OCI-M1 (cell line): ENCODE measurements around the gene USP24.
"Not testable (repeated sequence)": the region's sequence is repeated elsewhere in the genome, so short reads cannot be mapped to it uniquely, and the experiment has no call there.

Experiments used
- DNase-seq: peaks from one replicate; lab custom pipeline; 2025; lab: John Stamatoyannopoulos, UW

USP24 gene

DNA sequence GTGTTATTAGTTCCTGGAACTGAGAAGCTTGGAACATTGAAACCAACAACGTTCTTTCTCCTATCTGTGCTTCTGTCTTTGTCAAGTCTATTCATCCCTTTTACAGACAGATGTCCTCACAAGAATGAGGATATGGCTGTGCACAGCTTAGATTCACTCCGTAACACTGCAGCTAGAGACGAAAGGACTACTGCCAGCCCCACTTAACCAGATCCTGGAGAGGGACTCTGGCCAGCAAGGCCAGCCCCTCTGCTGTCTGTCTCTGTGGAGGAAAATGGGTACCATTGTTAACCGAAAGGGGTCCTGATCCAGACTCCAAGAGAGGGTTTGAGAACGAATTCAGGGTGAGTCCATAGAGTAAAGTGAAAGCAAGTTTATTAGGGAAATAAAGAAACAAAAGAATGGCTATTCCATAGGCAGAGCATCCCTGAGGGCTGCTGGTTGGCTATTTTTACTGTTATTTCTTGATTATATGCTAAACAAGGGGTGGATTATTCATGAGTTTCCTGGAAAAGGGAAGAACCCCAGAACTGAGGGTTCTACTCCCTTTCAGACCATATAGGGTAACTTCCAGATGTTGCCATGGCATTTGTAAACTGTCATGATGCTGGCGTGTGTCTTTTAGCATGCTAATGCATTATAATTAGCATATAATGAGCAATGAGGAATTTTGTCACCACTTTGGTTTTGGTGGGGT is 17.4 kb upstream of the USP24 start:
- no peak for DNase-seq

DNA sequence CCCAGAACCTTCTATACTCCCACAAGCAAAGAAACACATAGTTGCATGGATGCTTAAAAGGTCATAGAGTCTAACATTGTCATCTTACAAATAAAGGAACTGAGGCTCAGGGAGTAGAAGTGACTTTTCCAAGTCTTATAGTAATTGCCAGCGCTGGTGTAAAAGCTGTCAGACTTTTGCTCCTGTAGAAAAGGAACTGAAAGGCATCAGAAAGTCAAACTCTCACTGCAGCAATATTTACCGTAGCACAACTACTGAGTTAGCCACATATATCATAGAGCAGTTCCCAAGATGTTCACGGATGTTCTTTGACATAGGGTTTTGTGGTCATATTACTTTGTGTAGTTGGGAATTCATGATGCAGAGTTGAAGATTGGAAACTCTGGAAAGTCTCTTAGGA is 16.6 kb upstream of the USP24 start:
- DNase-seq = no peak

DNA sequence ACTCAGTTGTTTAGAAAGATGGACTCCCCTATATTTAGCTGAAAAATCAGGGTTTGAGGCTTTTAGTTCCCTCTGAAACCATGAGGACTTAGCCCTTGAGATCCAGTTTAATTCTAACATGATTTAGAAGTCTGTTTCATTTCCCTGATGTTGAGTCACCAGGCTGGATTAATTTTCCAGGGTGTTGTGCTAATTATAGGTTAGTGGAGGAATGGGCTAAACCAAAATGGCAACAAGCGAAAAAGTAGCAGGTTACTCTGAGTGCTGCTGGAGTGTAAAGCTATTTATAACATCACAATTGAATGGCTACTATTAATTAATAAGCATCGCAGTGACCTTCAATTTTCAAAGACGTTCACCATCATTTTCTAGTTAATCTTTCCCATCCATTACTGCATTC is 15.5 kb upstream of the USP24 start:
- DNase-seq = no peak

DNA sequence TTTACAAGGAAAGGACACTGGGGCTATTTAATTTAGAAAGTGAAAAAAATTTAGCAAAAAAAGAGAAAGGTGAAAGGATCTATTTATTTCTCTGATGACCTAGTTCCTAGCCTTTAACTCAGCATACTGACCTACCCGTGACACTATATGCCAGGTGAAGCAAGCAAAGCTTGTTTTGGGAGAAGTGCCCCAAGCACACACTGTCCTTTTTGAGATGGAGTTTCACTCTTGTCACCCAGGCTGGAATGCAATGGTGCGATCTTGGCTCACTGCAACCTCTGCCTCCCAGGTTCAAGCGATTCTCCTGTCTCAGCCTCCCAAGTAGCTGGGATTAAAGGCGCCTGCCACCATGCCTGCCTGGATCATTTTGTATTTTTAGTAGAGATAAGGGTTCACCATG is 14.6 kb upstream of the USP24 start:
- DNase-seq = not testable (repeated sequence)

DNA sequence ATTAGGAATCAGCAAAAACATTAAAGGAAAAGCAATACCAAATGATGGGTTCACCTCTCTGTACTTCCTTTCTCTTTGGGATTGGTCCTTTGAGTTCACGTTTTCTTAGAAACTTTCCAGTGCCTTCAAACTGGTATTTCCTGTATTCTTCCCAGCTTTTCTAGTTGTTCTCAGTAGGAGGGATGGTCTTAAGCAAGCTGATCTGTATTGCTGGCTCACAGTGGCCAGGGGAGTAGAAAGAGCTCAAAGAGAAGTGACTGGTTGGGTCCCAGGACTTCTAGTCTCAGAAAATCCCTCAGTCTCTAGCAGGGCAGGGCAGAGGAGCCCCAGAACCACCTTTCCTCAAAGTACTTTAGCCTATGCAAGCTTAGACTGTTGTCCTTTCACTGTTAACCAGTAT is 10.1 kb upstream of the USP24 start:
- no peak for DNase-seq

DNA sequence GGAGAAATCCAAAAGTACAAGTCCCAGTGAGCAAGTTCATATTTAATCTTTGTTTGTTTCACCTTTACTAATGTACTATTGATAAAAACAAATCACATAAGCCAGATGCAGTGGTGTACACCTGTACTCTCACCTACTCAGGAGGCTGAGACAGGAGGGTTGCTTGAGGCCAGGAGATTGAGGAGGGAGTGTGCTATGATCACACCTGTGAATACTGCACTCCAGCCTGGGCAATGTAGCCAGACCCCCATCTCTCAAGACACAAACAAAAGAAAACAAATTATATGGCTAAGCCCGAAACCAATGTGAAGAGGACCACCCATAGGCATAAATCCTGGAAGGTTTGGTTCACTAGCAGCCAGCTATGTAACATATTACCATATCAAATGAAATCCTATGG is 9.6 kb upstream of the USP24 start:
- no peak for DNase-seq

DNA sequence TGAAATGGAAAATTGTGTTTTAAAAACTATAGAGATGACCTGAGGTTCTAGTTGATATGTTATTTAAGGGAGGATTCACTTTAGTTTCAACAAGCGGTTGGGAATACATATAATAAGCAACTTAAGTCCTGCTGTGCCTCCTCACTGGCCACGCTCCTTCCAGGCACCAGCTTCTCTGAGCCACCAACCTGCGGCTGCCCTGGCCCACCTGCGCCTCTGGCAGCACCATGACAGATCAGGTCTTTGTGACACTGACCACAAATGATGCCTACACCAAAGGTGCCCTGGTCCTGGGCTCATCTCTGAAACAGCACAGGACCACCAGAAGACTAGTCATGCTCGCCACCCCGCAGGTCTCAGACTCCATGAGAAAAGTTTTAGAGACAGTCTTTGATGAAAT is 7.0 kb upstream of the USP24 start:
- no peak for DNase-seq

DNA sequence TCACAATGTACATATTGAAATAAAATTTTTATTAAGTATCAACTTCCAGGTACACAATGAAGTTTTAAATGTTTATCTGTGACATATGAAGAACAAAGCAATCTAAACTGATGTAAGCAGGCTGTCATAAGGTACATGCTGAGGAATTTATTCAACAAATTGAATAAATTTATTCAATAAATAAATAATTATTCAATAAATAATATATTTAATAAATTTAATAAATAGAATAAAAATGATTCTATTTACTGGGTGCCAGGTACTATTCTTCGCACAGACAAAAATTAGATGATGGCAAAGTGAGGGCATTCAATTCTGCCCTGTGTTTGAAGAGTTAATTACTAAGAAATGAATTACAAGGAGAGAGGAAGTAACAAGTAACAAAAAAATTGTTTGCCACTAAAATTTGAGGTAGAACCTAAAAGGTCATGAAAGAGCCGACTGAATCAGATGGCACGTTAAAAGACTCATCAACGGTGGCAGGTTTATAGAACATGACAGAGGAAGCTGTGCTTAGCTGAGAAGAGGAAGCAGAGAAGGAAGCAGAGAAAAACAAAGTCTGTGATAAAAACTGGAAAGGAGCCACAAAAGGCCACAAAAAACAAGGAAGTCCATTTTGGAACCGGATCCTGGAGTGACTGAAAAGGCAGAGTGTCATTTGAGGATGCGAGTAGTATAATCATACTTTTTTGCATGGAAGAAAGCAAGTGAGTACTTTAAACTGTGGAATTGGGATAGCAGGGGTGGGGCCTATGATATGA is 2.2 kb upstream of the USP24 start:
- peak; percentile 89 for DNase-seq

DNA sequence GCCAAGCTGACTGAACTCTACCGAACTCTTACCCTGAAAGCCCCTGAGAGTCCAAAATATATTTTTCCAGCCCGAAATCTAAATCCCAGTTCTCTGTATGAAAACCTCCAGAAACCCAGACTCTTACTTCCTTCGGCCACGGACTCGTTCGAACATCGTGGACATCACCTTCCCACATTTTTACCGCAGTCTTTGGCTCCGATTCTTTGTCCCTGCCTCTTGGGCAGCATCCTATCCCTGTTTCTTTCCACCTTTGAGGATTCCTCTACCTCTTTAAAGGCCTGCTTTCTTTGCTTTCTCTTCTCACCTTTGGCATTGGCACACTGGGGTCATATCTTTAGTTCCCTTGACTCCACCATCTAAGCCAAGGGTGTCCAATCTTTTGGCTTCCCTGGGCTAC is 932 bp upstream of the USP24 start:
- peak; percentile 50 for DNase-seq

DNA sequence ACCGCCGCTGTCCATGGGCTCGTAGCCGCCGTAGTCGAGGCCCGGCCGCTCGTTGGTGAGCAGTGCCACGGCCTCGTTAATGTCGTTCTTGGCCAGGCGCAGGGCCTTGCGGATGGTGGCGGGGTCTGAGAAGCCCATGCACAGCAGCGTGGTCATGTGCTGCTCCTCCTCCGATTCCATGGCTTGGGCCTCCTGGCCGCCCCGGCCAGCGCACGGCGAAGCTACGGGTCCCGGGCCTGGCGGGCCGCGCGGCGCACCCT is 300 bp downstream of the USP24 start:
- DNase-seq = peak; percentile 70

DNA sequence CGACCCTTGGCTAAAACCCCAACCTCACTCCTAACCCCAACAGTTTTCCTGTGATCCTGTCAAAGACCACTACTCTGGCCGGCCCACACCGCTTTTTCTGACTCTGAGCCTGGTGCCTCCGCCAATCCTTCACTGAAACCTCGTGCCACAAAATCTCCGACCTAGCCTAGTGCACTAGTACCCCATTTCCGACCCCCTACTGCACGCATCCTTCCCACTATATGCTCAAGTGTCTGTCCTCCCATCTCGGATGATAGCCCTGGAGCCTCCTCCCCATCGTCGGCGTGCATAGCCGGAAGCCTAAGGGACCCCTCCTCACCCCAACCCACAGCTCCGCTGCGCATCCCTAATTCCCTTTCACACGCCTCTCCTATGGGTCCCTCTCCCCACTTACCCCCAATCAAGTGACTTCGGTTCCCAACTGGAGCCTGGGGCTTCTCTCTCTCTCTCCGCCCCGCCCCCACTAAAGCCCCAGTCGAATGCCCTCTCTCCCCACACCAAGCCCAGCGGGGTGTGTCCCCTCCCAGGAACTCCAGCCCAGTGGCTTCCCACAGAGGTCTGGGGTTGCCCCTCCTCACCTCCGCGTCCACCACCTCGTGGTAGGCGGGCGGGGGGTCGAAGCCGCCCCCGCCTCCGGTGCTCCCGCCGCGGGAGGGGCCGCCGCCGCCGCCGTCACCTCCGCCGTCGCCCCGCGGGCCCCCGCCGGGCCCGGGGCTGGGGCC is 791 bp downstream of the USP24 start:
- peak; percentile 73 for DNase-seq

DNA sequence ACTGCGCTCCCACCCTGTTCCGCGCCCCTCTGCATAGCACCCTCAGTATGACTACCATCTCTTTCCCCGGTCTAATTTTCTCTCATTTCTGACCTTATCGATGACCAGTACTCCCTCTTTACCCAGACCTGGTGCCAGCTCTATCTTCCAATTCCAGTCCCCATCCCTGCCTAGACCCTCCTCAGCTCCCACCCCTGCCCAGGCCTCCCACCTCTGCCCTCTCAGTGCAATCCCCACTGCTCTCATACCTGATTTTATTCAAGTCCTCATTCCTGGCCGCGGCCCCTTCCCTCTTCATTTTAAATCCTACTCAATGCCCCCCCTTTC is 1.3 kb downstream of the USP24 start:
- DNase-seq = no peak

DNA sequence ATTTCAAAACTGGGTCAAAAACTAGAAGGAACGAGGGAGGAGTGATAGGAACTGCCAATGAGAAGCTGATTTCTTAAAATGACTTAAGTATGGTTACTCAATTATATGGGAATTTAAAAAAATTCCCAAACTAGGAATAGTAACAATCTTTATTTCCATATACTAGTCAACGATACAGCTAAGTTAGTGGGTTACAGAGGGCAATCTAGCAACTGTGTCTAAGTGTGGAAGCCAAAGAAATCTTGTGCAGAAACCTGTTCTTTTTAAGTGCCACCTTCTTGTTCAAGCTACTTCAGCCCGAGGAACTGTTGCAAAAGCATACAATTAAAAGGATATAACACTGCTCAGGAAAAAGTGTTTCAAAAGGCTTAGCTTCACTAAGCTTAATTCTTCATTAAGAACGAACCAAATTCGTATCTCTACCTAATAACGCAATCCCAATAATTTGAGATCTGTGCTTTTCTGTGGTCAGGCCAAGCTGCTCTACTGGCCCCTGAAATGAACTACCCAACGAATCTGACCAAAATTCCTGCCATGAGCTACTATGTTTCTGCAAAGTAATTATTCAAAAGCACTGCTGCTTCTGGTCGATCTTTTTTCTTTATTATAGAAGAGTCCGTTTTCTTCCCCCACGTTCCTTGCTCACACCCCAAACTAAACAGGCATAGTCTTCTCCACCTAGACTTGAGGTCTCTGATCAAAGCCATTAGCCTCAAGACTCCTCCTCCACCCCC is 1.8 kb downstream of the USP24 start:
- DNase-seq = peak; percentile 69

DNA sequence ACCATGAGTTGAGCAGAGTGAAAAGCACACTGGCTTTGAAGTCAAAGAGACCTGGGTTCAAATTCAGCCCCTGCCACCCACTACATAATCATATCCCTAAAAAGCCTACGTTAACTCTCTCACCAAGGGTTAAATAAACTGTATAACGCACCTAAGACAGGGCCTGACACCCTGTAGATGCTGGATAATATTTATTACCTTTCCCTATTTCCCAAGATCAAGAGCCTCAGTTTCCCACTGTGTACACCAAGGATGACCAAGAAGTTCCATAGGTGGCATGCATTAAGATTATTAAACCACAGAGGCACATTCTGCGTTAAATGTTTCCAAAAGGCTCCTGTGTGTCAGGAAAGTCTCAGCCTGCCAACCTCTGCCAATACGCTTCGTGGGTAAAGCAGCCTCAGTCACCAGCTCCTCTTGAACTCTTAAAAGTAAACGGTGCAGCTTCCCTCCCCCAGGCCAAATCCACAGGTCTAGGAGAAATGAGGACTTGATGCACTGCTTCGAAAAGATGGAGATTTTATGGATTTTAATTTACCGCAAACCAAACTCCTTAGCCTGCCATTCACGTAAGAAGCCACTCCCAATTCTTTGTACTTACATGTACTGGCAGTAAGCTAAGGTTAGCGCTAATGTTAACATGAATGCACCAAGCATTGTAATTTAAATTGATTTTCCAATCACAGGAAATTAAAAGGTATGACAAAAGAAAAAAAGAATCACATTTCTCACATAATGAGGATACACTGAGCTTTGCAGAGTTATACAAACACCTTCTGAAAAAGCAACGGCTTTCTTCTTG is 2.6 kb downstream of the USP24 start:
- DNase-seq = peak; percentile 73

DNA sequence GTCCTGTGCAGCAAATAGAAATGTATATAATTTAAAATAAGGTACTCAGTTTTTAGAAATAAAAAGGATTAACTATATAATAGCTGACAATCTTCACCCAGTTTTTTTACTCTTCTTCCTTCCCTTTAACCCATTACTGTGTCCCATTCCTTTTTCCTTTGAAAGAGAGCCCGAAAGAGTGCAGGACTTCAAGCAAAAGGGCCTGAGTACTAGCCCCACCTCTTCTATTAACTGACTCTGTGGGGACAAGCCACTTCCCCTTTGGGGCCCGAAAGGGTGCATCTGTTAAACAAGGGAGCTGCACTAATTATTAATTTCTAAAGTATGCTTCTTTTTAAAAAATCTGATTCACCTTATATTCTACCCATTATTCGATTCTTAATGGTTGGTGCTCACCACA is 3.3 kb downstream of the USP24 start:
- peak; percentile 73 for DNase-seq

DNA sequence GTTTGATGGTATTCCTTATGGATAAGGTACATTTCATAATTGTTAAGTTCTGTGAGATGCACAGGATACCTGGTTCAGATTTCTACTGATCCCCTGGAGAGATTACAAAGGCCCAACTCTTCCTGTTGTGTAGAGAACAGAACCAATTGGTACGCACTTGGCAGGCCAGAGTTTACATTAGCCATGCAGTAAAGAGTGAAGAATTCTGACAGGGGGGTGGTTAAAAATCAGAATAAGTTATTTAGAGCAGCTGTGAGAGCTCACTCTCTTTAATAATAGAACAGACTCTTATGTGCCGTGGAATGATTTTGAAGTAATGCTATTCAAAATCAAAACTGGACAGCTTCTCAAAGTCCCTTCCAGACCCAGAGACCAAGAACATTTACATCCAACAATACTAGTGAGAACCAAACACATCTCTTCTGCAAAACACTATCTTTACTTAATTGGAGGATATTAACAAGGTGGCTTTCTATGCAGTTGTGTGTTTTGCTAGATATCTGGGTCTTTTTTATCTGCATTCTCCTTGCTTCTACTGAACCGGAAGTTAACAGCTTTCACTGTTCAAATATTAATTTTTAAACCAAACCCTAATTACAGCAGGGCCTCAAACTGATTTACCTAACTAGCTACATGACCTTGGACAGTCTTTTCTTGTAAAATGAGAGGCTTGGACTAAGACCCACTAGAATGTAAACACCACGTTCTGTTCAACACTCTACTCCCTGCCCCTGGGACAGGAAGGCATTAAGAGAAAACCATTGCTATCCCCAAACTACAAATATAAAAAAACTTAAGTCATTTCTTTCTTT is 4.0 kb downstream of the USP24 start:
- no peak for DNase-seq

DNA sequence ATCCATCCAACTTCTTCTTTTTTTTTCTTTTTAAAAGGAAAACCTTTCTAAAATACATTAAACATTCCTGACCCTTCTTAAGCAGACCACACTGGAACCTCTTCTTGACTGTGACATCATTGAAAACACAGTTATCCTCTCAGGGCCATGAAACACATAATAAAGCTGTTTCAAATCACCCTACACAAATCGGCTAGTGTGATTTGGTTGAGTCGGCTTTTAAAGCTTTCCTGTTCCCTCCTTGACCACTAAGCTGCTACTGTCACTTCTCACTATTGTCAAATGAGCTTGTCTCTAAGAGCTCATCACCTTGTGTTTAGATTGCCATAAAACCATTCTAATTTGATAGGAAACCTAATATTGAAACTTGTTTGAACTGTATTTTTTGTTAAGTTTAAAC is 5.9 kb downstream of the USP24 start:
- peak; percentile 76 for DNase-seq

DNA sequence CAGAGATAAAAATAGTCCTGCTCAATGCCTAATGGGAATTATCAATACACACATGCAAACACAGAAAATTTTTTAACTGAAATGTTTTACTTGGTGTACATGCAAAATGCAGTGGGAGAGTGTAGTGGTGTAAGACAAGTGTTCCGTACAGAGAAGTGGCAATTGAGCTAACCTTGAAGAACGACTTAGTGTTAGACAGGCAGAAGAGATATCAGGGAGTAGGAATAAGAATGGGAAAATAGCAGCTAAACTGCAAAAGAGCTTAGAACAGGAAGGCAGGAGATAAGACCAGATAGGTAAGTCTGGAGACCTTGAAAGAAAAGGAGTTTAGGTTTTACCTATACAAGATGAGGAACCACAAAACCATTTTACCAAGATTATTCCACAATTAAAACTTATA is 9.0 kb downstream of the USP24 start:
- DNase-seq = peak; percentile 33

DNA sequence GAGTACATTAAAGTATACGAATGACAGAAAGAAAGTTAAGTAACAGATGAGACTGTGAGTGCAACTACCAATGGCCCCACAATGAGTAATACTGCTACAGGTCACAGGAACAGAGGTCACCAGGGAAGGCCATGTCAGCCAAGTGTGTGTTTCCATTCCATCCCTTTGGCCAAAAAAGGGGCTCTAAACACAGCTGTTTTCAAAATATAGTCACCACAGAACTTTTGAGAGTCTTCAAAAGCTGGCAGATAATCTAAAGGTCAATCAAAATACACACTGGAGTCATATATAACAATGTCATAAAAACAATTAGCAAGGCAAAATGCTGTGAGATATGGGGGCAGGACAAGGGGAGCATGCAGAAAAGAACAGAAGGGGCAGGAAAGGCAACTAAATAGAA is 10.2 kb downstream of the USP24 start:
- peak; percentile 34 for DNase-seq

DNA sequence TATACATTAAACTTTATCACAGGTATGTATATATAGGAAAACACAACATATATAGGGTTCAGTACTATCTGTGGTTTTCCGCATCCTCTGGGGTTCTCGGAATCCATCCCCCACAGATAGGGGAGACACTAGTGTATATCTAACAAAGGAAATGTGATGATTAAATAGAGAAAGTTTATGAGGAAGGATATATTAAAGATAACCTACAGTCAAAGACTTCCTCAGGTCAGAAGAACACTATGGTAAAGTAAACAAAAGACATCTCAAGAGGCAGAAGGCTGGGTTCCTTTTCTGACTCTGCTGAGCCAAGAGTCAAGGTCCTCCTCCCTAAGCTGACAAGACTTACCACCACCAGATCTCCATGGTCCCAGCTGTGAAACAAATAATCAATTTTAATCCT is 12.1 kb downstream of the USP24 start:
- DNase-seq = no peak

DNA sequence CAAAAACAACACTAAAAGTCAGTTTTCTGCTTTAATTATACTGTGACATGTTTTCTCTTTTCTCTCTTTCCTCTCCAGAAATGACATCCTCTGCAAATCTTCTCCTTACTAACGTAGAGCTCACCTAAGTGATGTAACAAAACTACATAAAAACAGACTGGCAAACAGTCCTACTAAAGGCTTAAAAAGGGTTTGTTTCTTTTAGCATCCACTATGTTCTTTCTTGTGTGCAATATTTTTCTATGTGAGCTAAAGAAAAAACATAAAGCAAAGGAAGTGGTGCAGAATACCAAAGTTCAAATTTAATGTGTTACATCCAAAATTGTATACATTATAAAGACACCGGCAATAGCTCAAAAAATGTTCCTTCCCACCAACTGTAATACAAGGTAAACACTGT is 14.5 kb downstream of the USP24 start:
- no peak for DNase-seq
